ENCODE measurements around the gene ERO1A. TPM values are rescaled to one million over a fixed set of nuclear protein-coding genes. Genes with fewer than 3 reads are reported as not detected.

ERO1A gene
- total RNA-seq, 1 donor from 2014 or later: 38.7 TPM

DNA sequence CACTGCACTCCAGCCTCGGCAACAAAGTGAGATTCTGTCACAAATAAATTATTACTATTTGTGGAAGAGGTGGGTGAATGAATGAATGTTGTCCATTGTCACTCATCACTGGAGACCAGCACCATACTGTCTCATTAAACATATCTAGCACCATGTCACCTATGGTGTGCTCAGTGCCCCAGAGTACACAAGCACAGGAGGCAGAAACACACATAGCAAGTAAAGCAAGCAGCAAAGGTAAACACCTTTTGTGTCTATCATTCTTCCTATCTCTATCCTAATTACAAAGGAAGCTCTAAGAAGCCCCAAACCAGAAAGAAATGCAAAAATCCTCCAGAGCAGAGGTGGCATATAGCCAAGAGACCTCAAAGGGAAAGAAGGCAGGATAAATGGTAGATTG is 9.2 kb downstream of the ERO1A start:
- Mint-ChIP-seq H3K36me3 (ENCODE audit: low read depth) (no peaks in the 10 kb centered on the region), H3K4me1 (peaks cover 9% of the 10 kb centered on the region), H3K27me3 (ENCODE audit: low read depth) (no peaks in the 10 kb centered on the region), H3K9me3 (no peaks in the 10 kb centered on the region), H3K4me3 (no peak overlapping the region), H3K27ac (ENCODE audit: unreplicated experiment) (no peak overlapping the region)
- TF ChIP-seq, protein P1, sequence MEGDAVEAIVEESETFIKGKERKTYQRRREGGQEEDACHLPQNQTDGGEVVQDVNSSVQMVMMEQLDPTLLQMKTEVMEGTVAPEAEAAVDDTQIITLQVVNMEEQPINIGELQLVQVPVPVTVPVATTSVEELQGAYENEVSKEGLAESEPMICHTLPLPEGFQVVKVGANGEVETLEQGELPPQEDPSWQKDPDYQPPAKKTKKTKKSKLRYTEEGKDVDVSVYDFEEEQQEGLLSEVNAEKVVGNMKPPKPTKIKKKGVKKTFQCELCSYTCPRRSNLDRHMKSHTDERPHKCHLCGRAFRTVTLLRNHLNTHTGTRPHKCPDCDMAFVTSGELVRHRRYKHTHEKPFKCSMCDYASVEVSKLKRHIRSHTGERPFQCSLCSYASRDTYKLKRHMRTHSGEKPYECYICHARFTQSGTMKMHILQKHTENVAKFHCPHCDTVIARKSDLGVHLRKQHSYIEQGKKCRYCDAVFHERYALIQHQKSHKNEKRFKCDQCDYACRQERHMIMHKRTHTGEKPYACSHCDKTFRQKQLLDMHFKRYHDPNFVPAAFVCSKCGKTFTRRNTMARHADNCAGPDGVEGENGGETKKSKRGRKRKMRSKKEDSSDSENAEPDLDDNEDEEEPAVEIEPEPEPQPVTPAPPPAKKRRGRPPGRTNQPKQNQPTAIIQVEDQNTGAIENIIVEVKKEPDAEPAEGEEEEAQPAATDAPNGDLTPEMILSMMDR (conservative IDR thresholded peaks at IDR 0.05): no peak
- DNase-seq (ENCODE audit: low read depth, low spot score): no peak

DNA sequence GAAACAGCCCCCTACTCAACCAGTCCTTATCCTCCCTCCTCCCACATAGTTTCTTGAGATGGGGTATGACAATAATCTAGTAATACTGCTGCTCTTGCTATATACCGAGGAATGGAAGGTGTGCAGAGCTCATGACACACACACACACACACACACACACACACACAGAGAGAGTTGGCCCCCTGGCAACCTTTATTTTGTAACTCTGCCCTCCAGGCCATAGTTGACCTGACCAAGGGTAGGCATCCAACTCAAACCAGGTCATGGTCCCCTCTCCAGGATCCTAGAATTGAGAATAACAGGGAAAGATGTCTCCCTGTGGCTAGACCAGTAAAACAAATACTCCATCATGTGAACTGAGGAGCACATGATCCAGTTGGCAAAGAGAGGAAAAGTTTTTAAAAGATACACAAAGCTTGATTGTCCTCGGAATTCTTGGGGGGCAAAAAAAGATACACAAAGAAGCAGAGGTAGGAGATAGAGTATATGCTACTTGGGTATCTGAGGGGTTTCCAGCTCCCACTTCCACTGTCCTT is 11.3 kb downstream of the ERO1A start:
- no peaks in the 10 kb centered on the region for H3K9me3 Mint-ChIP-seq
- TF ChIP-seq, protein P1 (conservative IDR thresholded peaks at IDR 0.05): no peak
- H3K27ac Mint-ChIP-seq (ENCODE audit: unreplicated experiment): no peak overlapping the region
- no peaks in the 10 kb centered on the region for H3K27me3 Mint-ChIP-seq (ENCODE audit: low read depth)
- DNase-seq (ENCODE audit: low read depth, low spot score): no peak
- H3K4me1 Mint-ChIP-seq: peaks cover 9% of the 10 kb centered on the region
- no peaks in the 10 kb centered on the region for H3K36me3 Mint-ChIP-seq (ENCODE audit: low read depth)
- no peak overlapping the region for H3K4me3 Mint-ChIP-seq

DNA sequence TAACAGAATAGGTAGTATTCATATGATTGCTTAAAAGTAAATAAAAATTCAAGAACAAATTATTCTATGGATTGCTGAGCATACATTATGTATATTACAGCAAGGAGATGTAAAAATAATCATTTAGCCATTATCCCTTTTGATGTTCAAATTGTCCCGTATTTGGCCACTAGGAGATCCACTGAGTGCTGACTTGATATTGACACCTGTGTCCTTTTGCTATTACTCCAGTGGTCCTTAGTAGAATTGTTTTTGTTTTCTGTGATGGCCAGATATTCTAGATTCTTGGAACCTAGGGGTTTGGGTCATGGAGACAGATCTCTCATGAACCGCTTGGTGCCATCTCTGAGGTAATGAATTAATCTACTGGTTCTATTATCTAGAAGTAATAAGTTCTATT is 16.8 kb downstream of the ERO1A start:
- no peak overlapping the region for H3K27ac Mint-ChIP-seq (ENCODE audit: unreplicated experiment)
- no peak for DNase-seq (ENCODE audit: low read depth, low spot score)
- TF ChIP-seq, protein P1 (conservative IDR thresholded peaks at IDR 0.05): peak; percentile 61
- no peaks in the 10 kb centered on the region for H3K36me3 Mint-ChIP-seq (ENCODE audit: low read depth)
- H3K4me1 Mint-ChIP-seq: no peaks in the 10 kb centered on the region
- no peak overlapping the region for H3K4me3 Mint-ChIP-seq
- H3K27me3 Mint-ChIP-seq (ENCODE audit: low read depth): no peaks in the 10 kb centered on the region
- H3K9me3 Mint-ChIP-seq: no peaks in the 10 kb centered on the region

DNA sequence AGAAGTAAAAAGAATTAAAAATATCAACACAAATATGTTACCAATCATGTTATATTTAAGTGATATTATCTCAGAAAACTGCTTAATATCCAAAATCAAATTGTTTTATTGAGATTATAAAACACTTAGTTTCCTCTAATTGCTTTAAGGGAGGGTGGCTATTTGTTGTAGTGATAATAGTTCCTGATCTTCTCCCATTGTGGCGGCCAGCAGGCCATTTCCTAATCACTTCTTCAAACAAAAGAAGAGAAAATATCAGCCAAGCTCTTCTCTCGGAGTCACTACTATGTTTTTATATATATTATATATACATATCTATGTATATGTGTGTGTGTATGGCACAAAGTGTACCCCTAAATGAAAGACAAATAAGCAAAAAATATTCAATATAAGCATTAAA is 31.5 kb downstream of the ERO1A start:
- H3K36me3 Mint-ChIP-seq (ENCODE audit: low read depth): peaks cover 5% of the 10 kb centered on the region
- no peak for DNase-seq (ENCODE audit: low read depth, low spot score)
- H3K4me1 Mint-ChIP-seq: no peaks in the 10 kb centered on the region
- TF ChIP-seq, protein P1 (conservative IDR thresholded peaks at IDR 0.05): no peak
- H3K4me3 Mint-ChIP-seq: no peak overlapping the region
- H3K9me3 Mint-ChIP-seq: no peaks in the 10 kb centered on the region
- no peaks in the 10 kb centered on the region for H3K27me3 Mint-ChIP-seq (ENCODE audit: low read depth)
- H3K27ac Mint-ChIP-seq (ENCODE audit: unreplicated experiment): no peak overlapping the region

DNA sequence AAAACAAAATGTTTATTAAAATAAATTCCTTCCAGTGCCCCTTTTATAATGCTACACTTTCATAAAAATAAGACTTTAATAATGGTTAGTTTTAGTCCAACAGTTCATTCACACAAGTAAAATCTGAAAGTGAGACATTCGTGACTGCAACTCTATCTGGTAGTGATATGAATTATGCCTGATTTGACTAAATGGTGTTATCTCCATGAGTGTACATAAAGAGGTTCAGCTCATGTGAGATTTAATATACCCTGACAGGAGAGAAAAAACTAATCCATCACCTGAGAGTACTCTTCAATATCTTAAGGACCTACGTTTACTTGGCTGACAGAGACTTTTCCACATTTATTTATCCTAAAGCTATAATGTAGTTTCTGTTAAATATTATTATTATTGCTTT is 34.0 kb downstream of the ERO1A start:
- DNase-seq (ENCODE audit: low read depth, low spot score): no peak
- no peaks in the 10 kb centered on the region for H3K4me1 Mint-ChIP-seq
- TF ChIP-seq, protein P1 (conservative IDR thresholded peaks at IDR 0.05): no peak
- H3K27me3 Mint-ChIP-seq (ENCODE audit: low read depth): no peaks in the 10 kb centered on the region
- H3K4me3 Mint-ChIP-seq: no peak overlapping the region
- H3K9me3 Mint-ChIP-seq: no peaks in the 10 kb centered on the region
- H3K27ac Mint-ChIP-seq (ENCODE audit: unreplicated experiment): no peak overlapping the region
- H3K36me3 Mint-ChIP-seq (ENCODE audit: low read depth): peaks cover 14% of the 10 kb centered on the region
